DOHH2 (cell line): Measurements from ENCODE around the gene DDX54.

ENCODE experiments used
- H3F3A ChIP-seq: fragments of 200-600 bp; sonication (generic), shearing (Covaris generic); 2 replicates; pipeline ENCODE4 v1.6.0; 2016; ENCODE audit warnings: antibody characterized with exemption, mild to moderate bottlenecking; ENCODE audit not compliant: control insufficient read depth, insufficient read depth
- H3K27ac ChIP-seq: fragments of 200-600 bp; sonication (generic); 2 replicates; pipeline ENCODE4 v1.5.1; 2014; ENCODE audit warnings: low read depth, mild to moderate bottlenecking, low read length, moderate library complexity
- H3K27me3 ChIP-seq: fragments of 200-600 bp; sonication (generic); 2 replicates; pipeline ENCODE4 v1.6.1; 2014; ENCODE audit warnings: mild to moderate bottlenecking, low read length, mixed read lengths; ENCODE audit not compliant: control insufficient read depth
- H3K36me3 ChIP-seq: fragments of 200-600 bp; sonication (generic); 2 replicates; pipeline ENCODE4 v1.6.1; 2014; ENCODE audit warnings: mild to moderate bottlenecking, low read length, moderate library complexity, mixed read lengths; ENCODE audit not compliant: control insufficient read depth
- H3K4me1 ChIP-seq: fragments of 200-600 bp; sonication (generic); 2 replicates; pipeline ENCODE4 v1.6.1; 2014; ENCODE audit warnings: mild to moderate bottlenecking, low read length, mixed read lengths; ENCODE audit not compliant: control insufficient read depth
- H3K4me2 ChIP-seq: fragments of 200-600 bp; sonication (generic); 2 replicates; pipeline ENCODE4 v1.6.0; 2014; ENCODE audit warnings: mild to moderate bottlenecking, low read length, moderate library complexity
- H3K4me3 ChIP-seq: fragments of 200-600 bp; sonication (generic); 2 replicates; pipeline ENCODE4 v1.5.1; 2014; ENCODE audit warnings: mild to moderate bottlenecking, low read length, mixed read lengths
- H3K79me2 ChIP-seq: fragments of 200-600 bp; sonication (generic); 2 replicates; pipeline ENCODE4 v1.6.1; 2014; ENCODE audit warnings: mild to moderate bottlenecking, low read length, mixed read lengths; ENCODE audit not compliant: control insufficient read depth
- H3K9me2 ChIP-seq: fragments of 200-600 bp; sonication (generic); replicated peaks from 2 replicates; pipeline ENCODE4 v1.6.1; 2014; ENCODE audit warnings: mild to moderate bottlenecking, low read length, mixed read lengths; ENCODE audit not compliant: control insufficient read depth
- H3K9me3 ChIP-seq: fragments of 200-600 bp; sonication (generic); 2 replicates; pipeline ENCODE4 v1.6.1; 2014; ENCODE audit warnings: antibody characterized with exemption, low read length, mixed read lengths; ENCODE audit not compliant: control insufficient read depth, insufficient read depth
- H4K20me1 ChIP-seq: fragments of 200-600 bp; sonication (generic); 2 replicates; pipeline ENCODE4 v1.6.0; 2014; ENCODE audit warnings: low read depth, mild to moderate bottlenecking, antibody characterized with exemption, low read length, moderate library complexity; ENCODE audit not compliant: control insufficient read depth, insufficient read depth
- EZH2phosphoT487 ChIP-seq: fragments of 200-600 bp; sonication (generic); IDR thresholded peaks from 2 replicates; pipeline ENCODE4 v1.6.1; 2017; ENCODE audit warnings: borderline replicate concordance, mild to moderate bottlenecking, antibody characterized with exemption, low read length, moderate library complexity, mixed read lengths
- TF ChIP-seq, protein P1 (sequence below): fragments of 200-600 bp; sonication (generic); IDR thresholded peaks from one replicate; pipeline ENCODE4 v1.5.1; 2014; ENCODE audit warnings: antibody characterized with exemption, mild to moderate bottlenecking, low read depth, low read length; ENCODE audit not compliant: poor library complexity, severe bottlenecking

The DDX54 gene

DNA sequence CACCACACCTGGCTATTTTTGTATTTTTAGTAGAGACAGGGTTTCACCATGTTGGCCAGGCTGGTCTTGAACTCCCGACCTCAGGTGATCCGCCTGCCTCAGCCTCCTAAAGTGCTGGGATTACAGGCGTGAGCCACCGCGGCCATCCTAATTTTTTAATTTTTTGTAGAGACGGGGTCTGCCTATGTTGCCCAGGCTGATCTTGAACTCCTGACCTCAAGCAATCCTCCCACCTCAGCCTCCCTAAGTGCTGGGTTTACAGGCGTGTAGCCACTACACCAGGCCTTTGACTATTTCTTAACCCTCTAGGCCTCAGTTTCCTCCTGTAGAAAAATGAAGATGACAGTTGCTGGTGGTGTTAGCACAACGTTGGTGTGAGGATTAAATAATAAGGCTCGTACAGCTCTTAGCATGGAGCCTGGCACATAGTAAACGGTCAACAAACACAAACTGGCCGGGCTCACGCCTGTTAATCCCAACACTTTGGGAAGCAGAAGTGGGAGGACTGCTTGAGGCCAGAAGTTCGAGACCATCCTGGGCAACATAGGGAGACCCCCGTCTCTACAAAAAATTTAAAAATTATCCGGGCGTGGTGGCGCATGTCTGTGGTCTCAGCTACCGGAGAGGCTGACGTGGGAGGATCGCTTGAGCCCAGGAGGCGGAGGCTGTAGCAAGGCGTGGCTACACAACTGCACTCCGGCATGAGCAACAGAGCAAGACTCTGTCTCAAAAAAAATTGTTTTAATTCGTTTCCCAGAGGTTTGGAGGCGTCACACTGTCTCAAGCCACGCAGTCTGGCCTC lies 979 bp downstream of the DDX54 start:
- peak overlapping the region; percentile 92 for H3K4me2 ChIP-seq
- no peaks in the 10 kb centered on the region for H3K9me2 ChIP-seq
- peak overlapping the region; percentile 87 for H3K4me3 ChIP-seq
- H3F3A ChIP-seq = peaks cover 3% of the 10 kb centered on the region; the same call in 1 of the 2 replicates
- H3K79me2 ChIP-seq = peaks cover 88% of the 10 kb centered on the region
- H3K4me1 ChIP-seq = peaks cover 37% of the 10 kb centered on the region
- H3K36me3 ChIP-seq = peaks cover 78% of the 10 kb centered on the region
- TF ChIP-seq, protein P1, sequence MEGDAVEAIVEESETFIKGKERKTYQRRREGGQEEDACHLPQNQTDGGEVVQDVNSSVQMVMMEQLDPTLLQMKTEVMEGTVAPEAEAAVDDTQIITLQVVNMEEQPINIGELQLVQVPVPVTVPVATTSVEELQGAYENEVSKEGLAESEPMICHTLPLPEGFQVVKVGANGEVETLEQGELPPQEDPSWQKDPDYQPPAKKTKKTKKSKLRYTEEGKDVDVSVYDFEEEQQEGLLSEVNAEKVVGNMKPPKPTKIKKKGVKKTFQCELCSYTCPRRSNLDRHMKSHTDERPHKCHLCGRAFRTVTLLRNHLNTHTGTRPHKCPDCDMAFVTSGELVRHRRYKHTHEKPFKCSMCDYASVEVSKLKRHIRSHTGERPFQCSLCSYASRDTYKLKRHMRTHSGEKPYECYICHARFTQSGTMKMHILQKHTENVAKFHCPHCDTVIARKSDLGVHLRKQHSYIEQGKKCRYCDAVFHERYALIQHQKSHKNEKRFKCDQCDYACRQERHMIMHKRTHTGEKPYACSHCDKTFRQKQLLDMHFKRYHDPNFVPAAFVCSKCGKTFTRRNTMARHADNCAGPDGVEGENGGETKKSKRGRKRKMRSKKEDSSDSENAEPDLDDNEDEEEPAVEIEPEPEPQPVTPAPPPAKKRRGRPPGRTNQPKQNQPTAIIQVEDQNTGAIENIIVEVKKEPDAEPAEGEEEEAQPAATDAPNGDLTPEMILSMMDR = no peak
- no peak for TF ChIP-seq EZH2phosphoT487
- H3K27me3 ChIP-seq = no peaks in the 10 kb centered on the region
- no peaks in the 10 kb centered on the region for H3K9me3 ChIP-seq
- H3K27ac ChIP-seq = peak overlapping the region; percentile 83
- peaks cover 7% of the 10 kb centered on the region; the same call in 1 of the 2 replicates for H4K20me1 ChIP-seq

DNA sequence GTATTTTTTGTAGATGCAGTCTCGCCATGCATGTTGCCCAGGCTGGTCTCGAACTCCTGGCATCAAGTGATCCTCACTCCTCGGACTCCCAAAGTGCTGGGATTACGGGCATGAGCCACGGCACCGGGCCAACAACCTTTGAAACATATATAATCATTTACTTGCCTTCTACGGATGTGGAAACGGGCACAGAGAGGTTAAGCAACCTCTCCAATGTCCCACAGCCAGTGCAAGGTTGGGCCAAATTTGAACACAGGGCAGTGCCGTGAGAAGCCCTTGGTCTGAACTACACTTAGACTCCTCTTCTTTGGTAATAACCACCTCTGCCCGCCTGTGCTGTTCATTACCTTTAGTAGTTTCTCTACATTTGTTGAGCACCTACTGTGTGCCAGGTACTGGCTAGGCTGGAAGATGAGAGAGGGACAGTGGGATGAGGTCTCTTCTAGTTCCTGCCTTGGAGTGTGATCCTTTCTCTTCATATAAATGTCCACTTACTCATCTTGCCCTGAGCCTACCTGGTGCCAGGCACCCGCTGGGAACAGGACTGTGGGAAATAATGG lies 2.2 kb downstream of the DDX54 start:
- Histone ChIP-seq H3K4me2 (peak overlapping the region; percentile 92), H3K27ac (0 out of 2 replicates have a peak overlapping the region, but pooled peaks have one; percentile 0), H3K79me2 (peaks cover 79% of the 10 kb centered on the region), H3K36me3 (peaks cover 81% of the 10 kb centered on the region), H3K9me2 (no peaks in the 10 kb centered on the region), H3K27me3 (no peaks in the 10 kb centered on the region), H4K20me1 (peaks cover 7% of the 10 kb centered on the region; the same call in 1 of the 2 replicates), H3K4me3 (peak overlapping the region; percentile 87), H3F3A (no peaks in the 10 kb centered on the region), H3K9me3 (no peaks in the 10 kb centered on the region), H3K4me1 (peaks cover 47% of the 10 kb centered on the region)
- TF ChIP-seq EZH2phosphoT487 = no peak
- TF ChIP-seq, protein P1 = no peak

DNA sequence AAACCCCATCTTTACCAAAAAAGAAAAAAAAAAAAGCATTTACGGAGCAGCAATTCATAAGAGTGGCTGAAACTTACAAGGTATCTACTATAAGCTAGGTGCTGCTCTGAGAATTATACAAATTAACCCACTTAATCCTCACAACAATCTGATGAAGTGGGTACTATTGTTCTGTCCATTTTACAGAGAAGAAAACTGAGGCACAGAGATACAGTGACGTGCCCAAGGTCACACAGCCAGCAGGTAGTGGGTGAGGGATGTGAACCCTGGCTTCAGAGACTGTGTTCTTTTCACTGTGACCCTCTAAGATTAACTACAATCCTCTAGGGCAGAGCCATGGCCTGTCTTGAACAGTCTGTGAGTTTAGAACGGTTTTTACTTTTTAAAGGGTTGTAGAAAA lies 3.3 kb downstream of the DDX54 start:
- Histone ChIP-seq H3K4me3 (no peak overlapping the region), H3K79me2 (peaks cover 68% of the 10 kb centered on the region), H3K27me3 (no peaks in the 10 kb centered on the region), H3K9me2 (no peaks in the 10 kb centered on the region), H3K4me2 (no peak overlapping the region), H3K4me1 (peaks cover 39% of the 10 kb centered on the region), H3F3A (no peaks in the 10 kb centered on the region), H3K27ac (no peak overlapping the region), H3K9me3 (no peaks in the 10 kb centered on the region), H4K20me1 (peaks cover 7% of the 10 kb centered on the region; the same call in 1 of the 2 replicates), H3K36me3 (peaks cover 81% of the 10 kb centered on the region)
- TF ChIP-seq EZH2phosphoT487 = no peak
- TF ChIP-seq, protein P1 = no peak
